HG03565 (cell line): ENCODE results near the gene SFMBT2.

Experiments used
- ATAC-seq: cut with Tn5 transposase; IDR thresholded peaks from one replicate; pipeline ENCODE4 v1.9.1; 2021; ENCODE audit warnings: mild to moderate bottlenecking, moderate library complexity; ENCODE audit not compliant: unreplicated experiment

SFMBT2 gene

DNA sequence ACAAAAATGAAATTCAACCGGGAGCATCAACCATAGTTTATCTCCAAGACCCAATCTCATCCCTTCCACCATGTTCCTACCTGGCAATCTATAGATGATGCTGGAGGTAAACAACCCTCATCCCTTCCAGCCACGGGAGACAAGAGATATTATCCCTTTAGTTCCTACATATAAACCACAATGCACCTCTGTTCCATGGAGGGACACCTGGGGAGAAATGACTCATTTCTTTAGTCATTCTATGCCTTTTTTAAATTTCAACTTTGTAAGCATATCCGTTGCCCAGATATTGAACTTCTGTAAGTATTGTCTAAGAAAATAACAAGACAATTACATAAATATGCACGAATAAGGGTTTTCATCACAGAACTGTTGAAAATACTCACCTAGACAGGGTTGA is 15.5 kb upstream of the SFMBT2 start:
- ATAC-seq: no peak

DNA sequence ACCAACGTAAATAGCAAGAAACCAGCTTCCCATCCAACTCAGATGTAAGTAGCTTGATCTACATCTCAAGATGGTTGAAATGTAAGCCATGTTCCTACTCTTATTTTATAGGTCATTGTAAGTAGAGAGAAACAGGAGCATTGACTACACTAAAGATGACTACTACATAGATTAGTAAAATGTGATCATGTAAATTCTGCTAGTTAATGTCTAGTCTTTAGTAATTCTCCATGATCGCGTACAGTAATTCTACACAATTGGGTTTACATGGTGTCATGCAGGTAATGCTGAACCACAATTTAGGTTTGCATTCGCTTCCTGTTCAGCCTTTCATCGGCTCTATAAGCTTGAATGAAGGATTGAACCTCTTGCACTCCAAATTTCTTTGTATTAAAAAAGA is 14.9 kb upstream of the SFMBT2 start:
- no peak for ATAC-seq

DNA sequence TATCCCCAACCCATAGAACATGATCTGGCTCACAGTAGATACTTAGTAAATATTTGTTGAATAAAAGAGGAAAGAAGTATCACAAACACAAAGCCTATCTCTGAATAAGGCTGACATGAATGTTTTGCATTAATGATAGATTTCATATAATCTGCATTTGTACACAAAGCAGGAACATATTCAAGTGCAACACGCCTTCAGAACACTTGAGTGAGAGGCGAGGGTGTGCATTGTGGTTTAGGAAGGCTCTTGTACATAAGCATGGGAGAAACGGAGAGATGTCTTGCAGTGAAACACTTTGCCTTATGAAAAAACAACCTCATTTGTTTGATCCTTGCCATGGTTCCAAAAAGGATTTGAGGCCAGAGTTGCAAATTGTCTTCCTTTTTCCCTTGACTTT is 14.1 kb upstream of the SFMBT2 start:
- no peak for ATAC-seq

DNA sequence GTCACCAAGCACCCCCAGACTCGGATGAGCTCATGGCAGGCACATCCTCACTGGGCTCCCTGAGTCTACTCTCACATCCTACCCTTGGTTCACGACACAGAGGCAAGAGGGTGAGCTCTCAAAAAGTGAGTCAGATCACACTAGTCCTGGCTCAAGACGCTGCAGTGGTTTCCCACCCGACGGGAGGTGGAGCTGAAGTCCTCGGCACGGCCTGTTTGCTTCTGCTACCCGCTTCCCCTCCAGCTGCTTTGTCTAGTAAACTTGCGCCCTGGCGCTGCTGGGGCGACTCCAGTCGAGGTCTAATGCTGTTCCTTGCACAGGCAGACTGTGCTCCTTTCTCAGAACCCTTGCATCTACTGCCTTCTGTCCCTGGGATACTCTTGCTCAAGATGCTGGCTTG is 13.5 kb upstream of the SFMBT2 start:
- ATAC-seq: no peak

GRCh38 chr10:7423521-7423920 is 12.7 kb upstream of the SFMBT2 start:
- no peak for ATAC-seq

DNA sequence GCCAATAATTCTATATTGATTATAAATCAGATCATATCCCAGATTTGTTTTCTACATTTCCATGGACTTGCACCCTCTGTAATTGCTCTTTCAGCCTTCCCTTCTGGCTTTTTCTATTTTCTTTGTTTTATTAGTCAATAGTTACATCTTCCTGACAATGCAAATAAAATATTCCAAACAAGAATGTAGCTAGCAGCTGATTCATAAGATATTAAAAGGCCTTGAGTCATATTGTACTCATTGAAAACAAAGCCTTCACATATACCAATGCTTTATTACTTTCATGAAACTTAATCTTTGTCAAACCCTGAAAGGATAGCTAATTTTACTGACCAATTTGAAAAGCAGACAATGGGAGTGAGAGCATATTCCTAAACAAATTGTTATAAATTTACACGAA is 10.7 kb upstream of the SFMBT2 start:
- ATAC-seq: no peak

- ATAC-seq: no peak
Measured at GRCh38 chr10:7419998-7420397, 9.2 kb upstream of the SFMBT2 start.

- no peak for ATAC-seq
Measured at GRCh38 chr10:7417807-7418206, 7.0 kb upstream of the SFMBT2 start.

- no peak for ATAC-seq
Measured at GRCh38 chr10:7417103-7417623, 6.3 kb upstream of the SFMBT2 start.

- no peak for ATAC-seq
Measured at GRCh38 chr10:7414766-7415165, 3.9 kb upstream of the SFMBT2 start.

DNA sequence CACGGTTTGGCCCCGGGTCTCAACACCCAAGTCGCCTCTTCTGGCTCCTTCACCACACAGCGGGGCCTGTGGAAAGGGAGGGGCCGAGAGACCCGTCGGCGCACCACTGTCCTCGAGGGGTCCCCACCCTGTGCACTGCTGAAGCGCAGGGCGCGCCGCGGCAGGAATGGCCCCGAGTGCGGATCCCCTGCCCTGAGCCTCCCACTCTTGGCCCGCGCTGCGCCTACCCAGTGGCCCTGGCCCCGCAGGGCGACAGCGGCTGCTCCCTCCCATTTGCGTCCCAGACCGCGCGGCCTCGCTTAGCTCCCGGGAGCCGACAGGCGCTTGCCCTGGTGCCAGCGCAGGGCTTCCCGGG is 2.1 kb upstream of the SFMBT2 start:
- ATAC-seq: no peak

DNA sequence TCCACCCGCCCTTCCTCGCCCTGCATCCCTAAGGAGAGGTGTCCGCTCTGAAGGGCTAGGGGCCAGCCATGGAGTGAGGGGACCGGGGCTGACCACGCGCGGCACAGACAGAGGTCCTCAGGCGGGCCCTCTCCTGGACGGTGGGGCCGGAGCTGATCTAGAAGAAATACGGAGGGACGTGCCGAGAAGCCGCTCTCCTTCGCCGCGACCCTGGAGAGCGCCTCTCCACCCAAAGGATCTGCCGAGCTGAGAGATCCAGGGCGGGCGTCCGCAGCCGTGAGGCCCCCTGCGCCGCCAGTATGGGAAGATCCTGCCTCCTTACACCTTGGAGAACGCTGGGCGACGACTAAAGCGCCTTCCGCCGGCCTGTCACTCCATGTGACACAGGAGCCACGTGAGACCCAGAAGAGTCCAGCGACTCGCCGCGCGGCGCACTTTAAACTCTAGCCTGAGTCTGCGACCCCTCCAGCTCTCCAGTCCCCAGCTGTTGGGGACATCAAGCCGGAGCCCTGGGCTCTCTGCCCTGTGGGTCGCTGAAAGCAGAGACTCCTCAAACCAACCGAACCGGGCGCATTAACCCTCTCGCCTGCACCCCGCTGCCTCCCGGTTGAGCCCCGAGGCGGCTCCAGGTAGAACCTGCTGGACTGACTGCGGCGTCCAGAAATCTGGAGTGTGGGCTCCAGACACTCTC is 1.5 kb upstream of the SFMBT2 start:
- no peak for ATAC-seq

DNA sequence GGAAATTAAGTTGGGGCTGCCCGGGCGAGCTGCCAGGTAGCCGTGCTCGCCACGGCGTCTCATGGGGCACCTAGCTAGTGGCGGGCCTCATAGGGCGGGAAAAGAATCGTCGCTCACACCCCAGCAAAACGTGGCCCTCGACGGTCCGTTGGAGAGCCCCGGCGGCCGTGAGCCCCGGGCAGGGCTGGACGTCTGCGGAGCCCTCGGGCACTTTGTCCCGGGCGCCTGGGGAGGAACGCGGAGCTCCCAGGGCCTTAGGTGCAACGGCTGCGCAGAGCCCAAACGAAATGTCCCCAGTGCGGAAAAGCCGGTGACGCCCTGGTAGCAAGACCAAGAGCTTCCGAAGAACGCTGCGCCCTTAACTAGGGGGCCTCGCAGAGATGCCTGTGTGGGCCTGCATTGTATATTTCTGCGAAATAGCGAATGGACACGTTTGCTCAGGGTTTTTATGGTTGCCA is 866 bp upstream of the SFMBT2 start:
- no peak for ATAC-seq

DNA sequence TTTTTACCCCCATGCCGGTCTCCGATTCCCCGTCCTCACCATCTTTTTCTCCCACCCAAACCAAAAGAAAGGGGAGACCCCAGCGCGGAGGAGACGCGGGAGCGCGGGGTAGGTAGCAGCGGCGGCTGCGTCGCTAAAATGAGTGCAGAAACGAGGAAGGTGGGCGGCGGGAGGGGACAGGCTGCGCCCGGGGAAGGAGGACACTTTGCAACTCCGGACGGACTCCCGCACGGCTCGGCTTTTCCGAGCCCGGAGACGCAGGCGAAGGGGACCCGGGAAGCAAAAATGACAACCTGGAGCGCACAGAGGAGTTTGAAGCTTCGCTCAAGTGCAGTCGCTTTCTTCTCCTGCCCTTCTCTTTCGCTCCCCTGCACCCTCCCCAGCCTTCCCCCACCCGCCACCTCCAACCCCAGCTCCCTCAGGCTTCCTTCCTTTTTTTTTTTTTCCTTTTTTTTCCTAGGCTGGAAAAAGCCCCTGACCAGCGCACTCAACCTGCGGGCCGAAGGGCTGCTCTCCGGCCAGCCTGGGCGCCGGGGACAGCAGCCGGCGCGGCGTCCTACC is 453 bp downstream of the SFMBT2 start:
- no peak for ATAC-seq

- no peak for ATAC-seq
Measured at GRCh38 chr10:7409732-7410168, 1.1 kb downstream of the SFMBT2 start.

DNA sequence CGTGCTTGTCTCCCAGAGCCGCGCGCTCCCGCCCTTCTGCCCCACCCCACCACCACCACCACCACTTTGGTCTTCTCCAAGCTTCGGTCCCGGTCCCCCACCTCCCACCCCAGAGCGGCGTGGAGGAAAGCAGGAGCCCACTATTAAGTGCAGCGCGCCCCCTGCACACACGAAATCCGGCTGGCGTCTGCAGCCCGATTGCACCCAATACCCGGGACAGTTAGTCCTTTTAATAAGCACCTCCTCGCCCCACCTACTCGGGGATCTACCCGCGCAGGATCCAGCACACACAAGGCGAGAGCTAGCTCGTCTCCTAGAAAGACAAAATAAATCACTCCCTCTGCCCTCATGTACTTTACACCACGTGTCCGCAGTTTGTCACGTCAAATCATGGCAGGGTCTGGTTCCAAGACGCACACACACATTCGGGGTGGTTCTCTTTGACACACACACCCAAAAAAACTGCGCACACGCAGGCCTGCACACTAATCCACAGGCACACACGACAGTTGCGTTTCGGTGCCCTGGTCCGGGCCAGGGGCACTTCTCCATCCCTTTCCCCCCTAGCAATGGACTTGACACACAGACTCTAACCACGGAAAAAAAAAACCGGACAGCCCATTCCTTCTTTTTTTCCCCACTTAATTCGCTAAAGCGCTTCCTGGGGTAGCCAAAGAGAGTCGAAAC is 1.6 kb downstream of the SFMBT2 start:
- peak; percentile 33 for ATAC-seq

DNA sequence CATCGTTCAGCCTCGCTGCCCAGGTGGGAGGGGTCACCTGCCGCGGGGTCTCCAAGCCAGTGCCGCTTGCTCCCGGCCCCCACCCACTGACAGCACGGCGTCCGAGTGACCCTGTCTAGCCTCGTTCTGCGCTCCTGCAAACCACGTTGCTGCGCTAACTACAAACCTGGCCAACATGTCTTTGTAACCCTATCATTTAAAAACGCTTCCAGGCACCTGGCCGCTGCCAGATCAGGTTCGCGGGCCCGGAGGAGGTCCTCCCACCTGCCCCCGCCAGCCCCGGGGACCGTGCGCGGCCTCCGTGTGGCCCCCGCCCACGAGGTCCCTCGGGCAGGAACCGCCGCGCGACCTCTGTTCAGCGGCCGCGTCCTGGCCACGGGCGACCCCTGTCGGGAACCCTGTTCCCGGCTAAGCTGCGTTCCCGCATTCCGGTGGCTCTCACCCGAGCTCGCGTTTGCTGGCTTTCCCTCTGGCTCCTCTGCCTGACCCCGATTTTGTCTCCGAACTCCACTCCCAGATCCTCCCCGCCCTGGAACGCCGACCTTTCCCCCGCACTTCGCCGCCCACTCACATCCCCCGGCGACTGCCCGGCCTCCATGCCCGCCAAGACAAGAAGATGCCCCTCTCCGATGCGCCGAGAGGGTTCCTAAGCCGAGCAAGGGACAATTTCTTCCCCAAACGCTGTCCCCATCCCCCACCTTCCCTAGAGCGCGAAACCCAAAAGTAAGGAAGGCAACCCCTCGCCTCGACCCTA is 2.4 kb downstream of the SFMBT2 start:
- peak; percentile 30 for ATAC-seq

GRCh38 chr10:7407368-7408290 is 3.2 kb downstream of the SFMBT2 start:
- ATAC-seq: peak; percentile 7

DNA sequence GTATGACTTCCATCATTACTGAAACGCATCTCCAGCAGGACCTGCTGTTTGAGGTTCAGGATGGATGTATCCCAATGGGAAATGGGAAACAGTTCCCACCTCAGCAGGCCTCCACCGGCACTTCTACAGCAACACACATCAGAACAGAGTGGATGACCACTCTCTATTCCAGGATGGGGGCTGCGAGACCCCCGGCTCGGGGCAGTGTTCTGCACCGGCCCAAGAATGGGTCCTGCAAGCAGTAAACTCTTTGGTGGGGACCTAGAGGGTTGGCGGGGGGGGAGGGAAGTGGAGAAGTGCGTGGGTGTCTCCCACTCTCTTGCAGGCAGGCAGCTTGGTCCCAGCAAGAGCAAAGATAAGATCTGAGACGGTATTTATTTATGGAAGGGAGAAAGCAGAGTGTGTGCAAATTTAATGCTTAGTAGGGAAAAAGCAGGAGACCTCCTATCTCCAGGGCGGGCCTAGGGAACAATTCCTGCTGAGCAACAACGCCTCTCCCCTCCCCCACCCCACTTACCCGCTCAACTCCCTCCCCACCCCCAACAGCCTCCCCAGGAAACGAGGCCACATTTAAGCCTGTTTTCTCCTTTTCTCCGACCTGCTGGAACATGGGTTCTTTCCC is 4.0 kb downstream of the SFMBT2 start:
- ATAC-seq: no peak

GRCh38 chr10:7405637-7406036 is 5.2 kb downstream of the SFMBT2 start:
- no peak for ATAC-seq
